ENCODE results near the gene ASIC4. TPM values are rescaled to one million over a fixed set of nuclear protein-coding genes. Genes with fewer than 3 reads are reported as not detected.
A peak's percentile ranks its signal among the peaks of the same experiment; 100 is the strongest.

The ASIC4 gene
- polyA plus RNA-seq, 3 donors, result not detected

DNA sequence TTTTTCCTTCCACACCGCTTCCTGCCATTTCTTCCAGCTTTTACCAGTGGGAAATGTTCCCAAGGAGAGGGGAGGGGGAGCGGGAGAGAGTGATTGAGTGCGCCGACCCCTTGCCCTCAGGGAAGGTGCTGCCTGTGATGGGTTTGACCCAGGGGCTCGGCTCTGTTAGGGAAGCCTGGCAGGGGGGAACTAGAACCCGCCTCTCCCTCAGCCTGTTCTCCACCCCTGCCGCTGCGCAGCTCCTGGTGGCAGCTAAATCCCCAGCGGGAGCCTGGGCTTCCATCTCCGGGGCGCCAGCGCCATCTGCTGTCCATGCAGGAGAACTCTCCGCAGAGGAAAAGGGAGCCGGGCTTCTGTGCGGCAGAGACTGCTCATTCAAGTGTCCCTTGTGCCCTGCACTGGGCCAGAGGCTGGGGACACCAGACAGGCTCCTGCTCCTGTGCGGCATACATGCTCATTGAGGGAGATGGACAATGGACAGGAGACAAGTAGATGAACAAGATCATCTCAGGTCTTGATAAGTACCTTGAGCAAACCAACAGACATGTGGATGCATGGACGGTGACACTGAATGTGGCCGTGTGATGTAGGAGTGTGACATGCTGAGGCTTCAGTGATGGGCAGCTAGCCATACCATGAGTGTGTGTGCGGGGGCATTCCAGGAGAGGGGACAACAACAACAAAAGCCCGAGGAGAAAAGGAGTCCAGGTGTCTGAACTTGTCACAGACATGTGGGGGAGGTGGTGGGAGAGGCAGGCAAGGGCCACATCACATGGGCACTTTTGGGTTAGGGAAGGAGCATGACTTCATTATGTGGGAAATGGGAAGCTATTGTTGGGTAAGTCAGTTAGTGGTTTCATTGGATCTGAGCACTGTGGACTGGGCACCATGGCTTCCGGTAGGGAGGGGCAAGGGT, 16.0 kb downstream of the ASIC4 start:
- 23% methylated on average over 13 of the region's 21 CpGs for WGBS (ENCODE audit: insufficient coverage)
- no peaks in the 10 kb centered on the region for H3K9me3 ChIP-seq (replicated peaks in 1 of 2; ENCODE audit: control insufficient read depth in 1 of 2, insufficient read depth in 1 of 2, low read length in 2 of 2)
- peak overlapping the region in 1 of 2 donors; percentile 65 for H3K4me3 Mint-ChIP-seq

More for the DNA sequence above, 16.0 kb downstream of the ASIC4 start:
- Histone ChIP-seq H3K4me3 (replicated peaks in 1 of 3; ENCODE audit: low read depth in 2 of 3, low read length in 3 of 3) (no peak overlapping the region), H3K9ac (ENCODE audit: insufficient read depth, low read length, poor library complexity, severe bottlenecking) (no peak overlapping the region), H3K4me2 (replicated peaks; ENCODE audit: extremely low read depth, low read length, poor library complexity, severe bottlenecking) (no peak overlapping the region), H3K27ac (ENCODE audit: low read depth in 1 of 2, low read length in 2 of 2) (no peak overlapping the region), H4K20me1 (ENCODE audit: insufficient read depth, low read length) (no peaks in the 10 kb centered on the region), H3K79me2 (ENCODE audit: insufficient read depth, low read length) (no peaks in the 10 kb centered on the region), H3K27me3 (ENCODE audit: control insufficient read depth in 2 of 2, insufficient read depth in 2 of 2, low read length in 2 of 2) (peaks cover 15 to 34% of the 10 kb centered on the region in 2 donors), H3K4me1 (ENCODE audit: control insufficient read depth in 1 of 2, insufficient read depth in 2 of 2, low read length in 2 of 2) (no peaks in the 10 kb centered on the region), H3K36me3 (replicated peaks in 1 of 2; ENCODE audit: control insufficient read depth in 1 of 2, insufficient read depth in 2 of 2, low read length in 2 of 2) (no peaks in the 10 kb centered on the region), H2AFZ (ENCODE audit: insufficient read depth, low read depth, low read length, poor library complexity, severe bottlenecking) (no peak overlapping the region)
- Mint-ChIP-seq H3K9me3 (peaks cover 0 to 2% (median 0%) of the 10 kb centered on the region in 7 donors), H3K36me3 (no peaks in the 10 kb centered on the region), H3K27ac (peak overlapping the region in 1 of 7 donors; percentile 70), H3K27me3 (ENCODE audit: low read depth in 3 of 3) (peaks cover 51 to 60% (median 58%) of the 10 kb centered on the region in 3 donors), H3K4me1 (no peaks in the 10 kb centered on the region)
- peak; percentile 70 to 82 (median 78) for DNase-seq
- intact Hi-C loops (cut with micrococcal nuclease), result loop anchor here (1.0 to 5.0 kb wide), 5 partner anchors 33 to 128 kb away; partner anchors contain the start of gene GMPPA (in 1 of the 2)
- TF ChIP-seq, protein P1, sequence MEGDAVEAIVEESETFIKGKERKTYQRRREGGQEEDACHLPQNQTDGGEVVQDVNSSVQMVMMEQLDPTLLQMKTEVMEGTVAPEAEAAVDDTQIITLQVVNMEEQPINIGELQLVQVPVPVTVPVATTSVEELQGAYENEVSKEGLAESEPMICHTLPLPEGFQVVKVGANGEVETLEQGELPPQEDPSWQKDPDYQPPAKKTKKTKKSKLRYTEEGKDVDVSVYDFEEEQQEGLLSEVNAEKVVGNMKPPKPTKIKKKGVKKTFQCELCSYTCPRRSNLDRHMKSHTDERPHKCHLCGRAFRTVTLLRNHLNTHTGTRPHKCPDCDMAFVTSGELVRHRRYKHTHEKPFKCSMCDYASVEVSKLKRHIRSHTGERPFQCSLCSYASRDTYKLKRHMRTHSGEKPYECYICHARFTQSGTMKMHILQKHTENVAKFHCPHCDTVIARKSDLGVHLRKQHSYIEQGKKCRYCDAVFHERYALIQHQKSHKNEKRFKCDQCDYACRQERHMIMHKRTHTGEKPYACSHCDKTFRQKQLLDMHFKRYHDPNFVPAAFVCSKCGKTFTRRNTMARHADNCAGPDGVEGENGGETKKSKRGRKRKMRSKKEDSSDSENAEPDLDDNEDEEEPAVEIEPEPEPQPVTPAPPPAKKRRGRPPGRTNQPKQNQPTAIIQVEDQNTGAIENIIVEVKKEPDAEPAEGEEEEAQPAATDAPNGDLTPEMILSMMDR (IDR thresholded peaks at IDR 0.05), result peak; percentile 93
